Measurements from ENCODE around the gene WNT7B.

DNA sequence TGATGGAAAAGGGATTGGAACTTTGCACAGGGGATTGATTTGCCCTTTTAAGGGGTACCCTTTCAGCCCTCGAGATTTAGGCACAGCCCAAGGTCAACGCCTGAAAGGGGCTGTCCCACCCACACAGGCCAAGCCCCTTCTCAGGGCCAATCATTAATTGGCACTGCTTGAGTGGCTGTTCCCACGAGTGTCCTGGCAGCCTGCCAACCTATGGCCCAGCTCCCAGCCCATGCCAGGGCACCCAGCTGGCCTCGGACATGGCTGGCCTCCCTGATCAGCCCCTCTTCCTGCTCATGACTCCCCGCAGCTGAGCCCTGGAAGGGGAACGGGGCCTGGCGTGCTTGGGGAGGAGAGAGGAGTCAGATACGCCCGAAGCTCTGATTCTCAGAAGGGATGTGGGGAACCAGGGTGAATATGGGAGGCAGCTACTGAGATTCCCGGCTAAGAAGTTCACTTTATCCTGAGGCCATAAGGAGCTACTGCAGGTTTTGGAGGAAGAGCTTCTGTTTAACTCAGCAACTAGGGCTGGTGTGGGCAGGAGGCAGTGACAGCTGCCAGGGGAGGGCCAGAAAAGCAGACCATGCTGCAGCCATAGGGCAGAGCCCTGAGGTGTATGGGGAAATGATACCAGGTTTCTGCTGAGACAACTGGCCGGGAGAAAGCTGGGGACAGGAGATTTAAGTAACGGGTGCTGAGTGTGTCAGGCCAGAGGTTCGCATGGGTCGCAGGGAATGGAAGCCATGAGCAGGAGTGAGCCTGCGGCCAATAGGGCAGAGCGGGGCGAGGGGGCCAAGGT lies 30.0 kb downstream of the WNT7B start:
- TF ChIP-seq POLR2A (IDR thresholded peaks at IDR 0.05; ENCODE audit: low read length) (no peak), GATA1 (IDR thresholded peaks at IDR 0.05; ENCODE audit: low read depth, low read length) (no peak)
